Measurements from ENCODE around the gene KCTD19.

The KCTD19 gene

GRCh38 chr16:67242138-67242730 lies 84.3 kb downstream of the KCTD19 start:
- DNase-seq (ENCODE audit: low read depth in 2 of 2), result no peak

GRCh38 chr16:67241008-67241900 lies 85.3 kb downstream of the KCTD19 start:
- DNase-seq (ENCODE audit: low read depth in 2 of 2), result no peak

GRCh38 chr16:67240506-67240905 lies 86.0 kb downstream of the KCTD19 start:
- no peak for DNase-seq (ENCODE audit: low read depth in 2 of 2)

Measured in stimulated activated CD4-positive, alpha-beta T cell treated with anti-CD3 and anti-CD28 coated beads, Interleukin-1b, Interleukin-23, amount 100 ng/mL, for 1 hour (primary cell).